ENCODE measurements around the gene SELENOO. TPM values are rescaled to one million over a fixed set of nuclear protein-coding genes. Genes with fewer than 3 reads are reported as not detected.

SELENOO gene
- total RNA-seq, 4 donors from 2014 or later = 48.7 to 101 (median 74.0) TPM

- peak in 1 of 3 donors; percentile 55 for DNase-seq
- Histone ChIP-seq H3K27me3 (peaks cover 0 to 18% of the 10 kb centered on the region in 2 donors), H3K36me3 (no peaks in the 10 kb centered on the region), H3K27ac (no peak overlapping the region), H3K9me3 (no peaks in the 10 kb centered on the region), H3K4me3 (no peak overlapping the region), H3K4me1 (peaks cover 0 to 14% (median 4%) of the 10 kb centered on the region in 4 donors)
- no peak for TF ChIP-seq POLR2A (IDR thresholded peaks at IDR 0.05)
- TF ChIP-seq CTCF (IDR thresholded peaks at IDR 0.05) = no peak
Observed at GRCh38 chr22:50173311-50173982, 27.4 kb upstream of the SELENOO start.

GRCh38 chr22:50173983-50174355, 26.8 kb upstream of the SELENOO start:
- TF ChIP-seq POLR2A (IDR thresholded peaks at IDR 0.05) = no peak
- no peak for TF ChIP-seq CTCF (IDR thresholded peaks at IDR 0.05)
- H3K27ac ChIP-seq = no peak overlapping the region
- H3K36me3 ChIP-seq = no peaks in the 10 kb centered on the region
- H3K4me1 ChIP-seq = peaks cover 0 to 14% (median 4%) of the 10 kb centered on the region in 4 donors
- DNase-seq = no peak
- peaks cover 0 to 18% of the 10 kb centered on the region in 2 donors for H3K27me3 ChIP-seq
- H3K4me3 ChIP-seq = no peak overlapping the region
- no peaks in the 10 kb centered on the region for H3K9me3 ChIP-seq

GRCh38 chr22:50174382-50175190, 26.2 kb upstream of the SELENOO start:
- peaks cover 0 to 11% (median 2%) of the 10 kb centered on the region in 4 donors for H3K4me1 ChIP-seq
- no peak overlapping the region for H3K4me3 ChIP-seq
- no peak overlapping the region for H3K27ac ChIP-seq
- H3K27me3 ChIP-seq = peaks cover 0 to 14% of the 10 kb centered on the region in 2 donors
- TF ChIP-seq POLR2A (IDR thresholded peaks at IDR 0.05) (no peak), CTCF (IDR thresholded peaks at IDR 0.05) (no peak)
- H3K9me3 ChIP-seq = no peaks in the 10 kb centered on the region
- no peak for DNase-seq
- H3K36me3 ChIP-seq = no peaks in the 10 kb centered on the region

- H3K4me1 ChIP-seq = peaks cover 0 to 6% (median 0%) of the 10 kb centered on the region in 4 donors
- no peak for DNase-seq
- H3K9me3 ChIP-seq = no peaks in the 10 kb centered on the region
- no peak overlapping the region for H3K4me3 ChIP-seq
- no peaks in the 10 kb centered on the region for H3K36me3 ChIP-seq
- TF ChIP-seq POLR2A (IDR thresholded peaks at IDR 0.05) (no peak), CTCF (IDR thresholded peaks at IDR 0.05) (no peak)
- H3K27me3 ChIP-seq = peaks cover 0 to 9% of the 10 kb centered on the region in 2 donors
- no peak overlapping the region for H3K27ac ChIP-seq
Observed at GRCh38 chr22:50175191-50175461, 25.7 kb upstream of the SELENOO start.

GRCh38 chr22:50175921-50176849, 24.6 kb upstream of the SELENOO start:
- no peak for DNase-seq
- Histone ChIP-seq H3K27ac (no peak overlapping the region), H3K36me3 (no peaks in the 10 kb centered on the region), H3K9me3 (no peaks in the 10 kb centered on the region), H3K4me3 (no peak overlapping the region), H3K4me1 (no peaks in the 10 kb centered on the region), H3K27me3 (peaks cover 0 to 4% of the 10 kb centered on the region in 2 donors)
- TF ChIP-seq CTCF (IDR thresholded peaks at IDR 0.05) = no peak
- no peak for TF ChIP-seq POLR2A (IDR thresholded peaks at IDR 0.05)

Measured in Peyer's patch (tissue), 4 donors.